Brain microvascular endothelial cell (primary cell): Measurements from ENCODE around the gene OR4X2.

Source experiments
- DNase-seq: peaks from one replicate; pipeline ENCODE4 v3.0.0-alpha.2; 2020
- H3K27ac ChIP-seq: fragments of 250-450 bp; sonication (Bioruptor Pico); 2 replicates; pipeline ENCODE4 v1.5.1; 2020; ENCODE audit warnings: mild to moderate bottlenecking, moderate library complexity
- H3K27me3 ChIP-seq: fragments of 250-450 bp; sonication (Bioruptor Pico); replicated peaks from 2 replicates; pipeline ENCODE4 v1.5.1; 2020; ENCODE audit warnings: mild to moderate bottlenecking
- H3K36me3 ChIP-seq: fragments of 250-450 bp; sonication (Bioruptor Pico); replicated peaks from 2 replicates; pipeline ENCODE4 v1.5.1; 2020; ENCODE audit warnings: mild to moderate bottlenecking
- H3K4me3 ChIP-seq: 2 replicates; pipeline ENCODE4 v1.5.1; 2011; ENCODE audit warnings: low read depth, mild to moderate bottlenecking, control low read depth, low read length, moderate library complexity
- in situ Hi-C: cut with HindIII; loops from 2 replicates; pipeline ENCODE4 v1.10.0; 2017; ENCODE audit warnings: low sequenced_read_pairs, low pct_ligation_motif_present
- TF ChIP-seq, protein P1 (sequence below): IDR thresholded peaks from 2 replicates; pipeline ENCODE4 v1.5.1; 2011; ENCODE audit warnings: low read depth, mild to moderate bottlenecking, moderate library complexity, low read length, control low read depth, inconsistent platforms; ENCODE audit errors: missing control alignments

Gene OR4X2

DNA sequence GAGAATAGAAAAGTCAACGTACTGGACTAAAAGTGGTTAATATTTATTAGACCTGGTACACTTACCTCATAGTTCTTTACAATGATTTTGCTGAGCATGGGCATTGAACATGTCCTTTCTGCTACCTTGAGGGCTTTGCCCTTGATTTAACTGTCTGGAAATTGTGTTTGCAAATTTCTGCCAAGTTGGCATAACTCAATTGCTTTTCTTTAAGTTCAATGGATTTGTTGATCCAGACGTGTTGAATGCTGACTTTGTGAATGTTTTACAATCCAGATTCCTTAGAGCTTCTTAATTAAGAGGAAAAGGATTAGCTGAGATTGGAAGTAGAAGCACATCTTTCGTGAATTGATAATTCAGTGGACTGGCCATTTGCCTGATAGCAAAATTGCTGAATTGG is 7.2 kb upstream of the OR4X2 start:
- DNase-seq, result no peak
- H3K27me3 ChIP-seq, result no peaks in the 10 kb centered on the region
- no peak overlapping the region for H3K27ac ChIP-seq
- TF ChIP-seq, protein P1, sequence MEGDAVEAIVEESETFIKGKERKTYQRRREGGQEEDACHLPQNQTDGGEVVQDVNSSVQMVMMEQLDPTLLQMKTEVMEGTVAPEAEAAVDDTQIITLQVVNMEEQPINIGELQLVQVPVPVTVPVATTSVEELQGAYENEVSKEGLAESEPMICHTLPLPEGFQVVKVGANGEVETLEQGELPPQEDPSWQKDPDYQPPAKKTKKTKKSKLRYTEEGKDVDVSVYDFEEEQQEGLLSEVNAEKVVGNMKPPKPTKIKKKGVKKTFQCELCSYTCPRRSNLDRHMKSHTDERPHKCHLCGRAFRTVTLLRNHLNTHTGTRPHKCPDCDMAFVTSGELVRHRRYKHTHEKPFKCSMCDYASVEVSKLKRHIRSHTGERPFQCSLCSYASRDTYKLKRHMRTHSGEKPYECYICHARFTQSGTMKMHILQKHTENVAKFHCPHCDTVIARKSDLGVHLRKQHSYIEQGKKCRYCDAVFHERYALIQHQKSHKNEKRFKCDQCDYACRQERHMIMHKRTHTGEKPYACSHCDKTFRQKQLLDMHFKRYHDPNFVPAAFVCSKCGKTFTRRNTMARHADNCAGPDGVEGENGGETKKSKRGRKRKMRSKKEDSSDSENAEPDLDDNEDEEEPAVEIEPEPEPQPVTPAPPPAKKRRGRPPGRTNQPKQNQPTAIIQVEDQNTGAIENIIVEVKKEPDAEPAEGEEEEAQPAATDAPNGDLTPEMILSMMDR, result no peak
- no peaks in the 10 kb centered on the region for H3K36me3 ChIP-seq
- H3K4me3 ChIP-seq, result no peak overlapping the region
- in situ Hi-C loops, result no loop called here

- Histone ChIP-seq H3K27me3 (no peaks in the 10 kb centered on the region), H3K27ac (no peak overlapping the region), H3K4me3 (no peak overlapping the region), H3K36me3 (no peaks in the 10 kb centered on the region)
- in situ Hi-C loops, result no loop called here
- DNase-seq, result no peak
- TF ChIP-seq, protein P1, result no peak
Observed at GRCh38 chr11:48242501-48242900, 2.4 kb upstream of the OR4X2 start.

DNA sequence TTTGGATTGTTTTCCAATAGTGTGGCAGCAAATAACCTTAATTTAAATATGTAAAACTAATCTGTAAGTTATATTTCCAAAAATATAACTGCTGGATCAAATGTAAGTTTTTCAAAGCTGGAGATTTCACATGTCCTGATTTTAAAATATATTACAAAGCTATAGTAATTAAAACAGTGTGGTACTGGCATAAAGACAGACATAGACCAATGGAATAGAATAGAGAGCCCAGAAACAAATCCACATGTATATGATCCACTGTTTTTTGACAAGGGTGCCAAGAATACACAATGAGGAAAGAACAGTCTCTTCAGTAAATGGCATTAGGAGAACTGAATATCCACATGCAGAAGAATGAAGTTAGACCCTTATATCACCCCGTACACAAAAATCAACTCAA is 4.0 kb downstream of the OR4X2 start:
- H3K36me3 ChIP-seq, result no peaks in the 10 kb centered on the region
- DNase-seq, result no peak
- H3K27me3 ChIP-seq, result no peaks in the 10 kb centered on the region
- in situ Hi-C loops, result no loop called here
- no peak overlapping the region for H3K27ac ChIP-seq
- H3K4me3 ChIP-seq, result no peak overlapping the region
- TF ChIP-seq, protein P1, result no peak

- DNase-seq, result no peak
- Histone ChIP-seq H3K4me3 (no peak overlapping the region), H3K36me3 (no peaks in the 10 kb centered on the region), H3K27me3 (no peaks in the 10 kb centered on the region), H3K27ac (no peak overlapping the region)
- in situ Hi-C loops, result no loop called here
- TF ChIP-seq, protein P1, result no peak
Observed at GRCh38 chr11:48261600-48261999, 16.7 kb downstream of the OR4X2 start.

- H3K36me3 ChIP-seq, result no peaks in the 10 kb centered on the region
- TF ChIP-seq, protein P1, result no peak
- no peak within 1 kb of the TSS for H3K4me3 ChIP-seq
- DNase-seq, result no peak
- in situ Hi-C loops, result no loop called here
- H3K27ac ChIP-seq, result no peak within 1 kb of the TSS
- H3K27me3 ChIP-seq, result no peaks in the 10 kb centered on the region
Observed at GRCh38 chr11:48263423-48263911, 18.6 kb downstream of the OR4X2 start, which contains the start of gene OR4X1. OR4X1 (plus strand) TSS chr11:48263861; CDS start chr11:48263861, 0 bp downstream.

DNA sequence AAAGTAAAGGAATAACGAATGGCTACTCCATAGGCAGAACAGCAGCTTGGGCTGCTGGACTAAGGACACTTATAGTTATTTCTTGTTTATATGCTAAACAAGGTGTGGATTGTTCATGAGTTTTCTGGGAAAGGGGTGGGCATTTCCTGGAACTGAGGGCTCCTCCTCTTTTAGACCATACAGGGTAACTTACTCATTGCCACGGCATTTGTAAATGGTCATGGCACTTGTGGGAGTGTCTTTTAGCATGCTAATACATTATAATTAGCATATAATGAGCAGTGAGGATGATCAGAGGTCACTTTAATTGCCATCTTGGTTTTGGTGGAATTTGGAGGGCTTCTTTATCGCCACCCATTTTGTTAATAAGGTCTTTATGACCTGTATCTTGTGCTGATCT is 25.7 kb downstream of the OR4X2 start:
- TF ChIP-seq, protein P1, result no peak
- no peak overlapping the region for H3K4me3 ChIP-seq
- H3K27me3 ChIP-seq, result no peaks in the 10 kb centered on the region
- in situ Hi-C loops, result no loop called here
- H3K36me3 ChIP-seq, result no peaks in the 10 kb centered on the region
- DNase-seq, result no peak
- no peak overlapping the region for H3K27ac ChIP-seq
